GM23338 (cell line): Measurements from ENCODE around the gene DLX2. TPM values are rescaled to one million over a fixed set of nuclear protein-coding genes. Genes with fewer than 3 reads are reported as not detected.

Experiments used
- ATAC-seq: fragments of 200-7000 bp; cut with Tn5 transposase; 3 replicates; pipeline ENCODE4 v1.9.1; 2020
- DNase-seq: peaks from one replicate; pipeline ENCODE4 v3.0.0-alpha.2; 2015; ENCODE audit warnings: low spot score
- H2AFZ ChIP-seq: fragments of 200-600 bp; sonication (generic); 2 replicates; pipeline ENCODE4 v1.8.0; 2016; ENCODE audit warnings: antibody characterized with exemption, mild to moderate bottlenecking, moderate library complexity
- H3F3A ChIP-seq: fragments of 200-600 bp; sonication (generic); replicated peaks from 2 replicates; pipeline ENCODE4 v1.8.0; 2017; ENCODE audit warnings: antibody characterized with exemption, mixed run types, low read depth
- H3K27ac ChIP-seq: fragments of 200-600 bp; sonication (generic); 2 replicates; pipeline ENCODE4 v1.6.1; 2016; ENCODE audit warnings: low read depth
- H3K27me3 ChIP-seq: fragments of 200-600 bp; sonication (generic); 2 replicates; pipeline ENCODE4 v1.8.0; 2016; ENCODE audit warnings: mild to moderate bottlenecking, mixed run types, moderate library complexity; ENCODE audit not compliant: insufficient read depth
- H3K36me3 ChIP-seq: fragments of 200-600 bp; sonication (generic); 2 replicates; pipeline ENCODE4 v1.8.0; 2016; ENCODE audit warnings: mild to moderate bottlenecking; ENCODE audit not compliant: insufficient read depth
- H3K4me1 ChIP-seq: fragments of 200-600 bp; sonication (generic); 2 replicates; pipeline ENCODE4 v1.8.0; 2016; ENCODE audit warnings: mild to moderate bottlenecking, moderate library complexity; ENCODE audit not compliant: insufficient read depth
- H3K4me2 ChIP-seq: fragments of 200-600 bp; sonication (generic); 2 replicates; pipeline ENCODE4 v1.7.1; 2017; ENCODE audit warnings: mixed run types
- H3K4me3 ChIP-seq: fragments of 200-600 bp; sonication (generic); 2 replicates; pipeline ENCODE4 v1.6.1; 2016; ENCODE audit warnings: mixed run types
- H3K79me2 ChIP-seq: fragments of 200-600 bp; sonication (generic); replicated peaks from 2 replicates; pipeline ENCODE4 v1.8.0; 2017; ENCODE audit warnings: mild to moderate bottlenecking; ENCODE audit not compliant: insufficient read depth
- H3K9me2 ChIP-seq: fragments of 200-600 bp; sonication (generic); 2 replicates; pipeline ENCODE4 v1.8.0; 2017; ENCODE audit not compliant: insufficient read depth
- H4K20me1 ChIP-seq: fragments of 200-600 bp; sonication (generic); replicated peaks from 2 replicates; pipeline ENCODE4 v1.8.0; 2017; ENCODE audit warnings: mild to moderate bottlenecking; ENCODE audit not compliant: insufficient read depth
- H3K27ac Mint-ChIP-seq: 2 replicates; pipeline ENCODE4 v1.8.0; 2020; ENCODE audit warnings: inconsistent platforms, mild to moderate bottlenecking, moderate library complexity, mixed read lengths
- H3K27me3 Mint-ChIP-seq: 3 replicates; pipeline ENCODE4 v1.8.0; 2022; ENCODE audit warnings: low read depth, mild to moderate bottlenecking, moderate library complexity, mixed read lengths, inconsistent platforms; ENCODE audit not compliant: insufficient read depth, poor library complexity
- H3K36me3 Mint-ChIP-seq: 3 replicates; pipeline ENCODE4 v1.8.0; 2021; ENCODE audit warnings: low read depth, mild to moderate bottlenecking, inconsistent platforms, moderate library complexity, mixed read lengths
- H3K4me1 Mint-ChIP-seq: 3 replicates; pipeline ENCODE4 v1.8.0; 2020; ENCODE audit warnings: mild to moderate bottlenecking, inconsistent platforms, mixed read lengths
- H3K4me3 Mint-ChIP-seq: 3 replicates; pipeline ENCODE4 v1.8.0; 2021; ENCODE audit warnings: moderate library complexity, mild to moderate bottlenecking, inconsistent platforms, mixed read lengths
- H3K9me3 Mint-ChIP-seq: 3 replicates; pipeline ENCODE4 v1.8.0; 2020; ENCODE audit warnings: moderate library complexity, mild to moderate bottlenecking, inconsistent platforms, mixed read lengths
- EZH2 ChIP-seq: fragments of 200-600 bp; sonication (generic); IDR thresholded peaks from one replicate; pipeline ENCODE4 v1.8.0; 2017; ENCODE audit warnings: antibody characterized with exemption, mild to moderate bottlenecking, low read depth; ENCODE audit not compliant: unreplicated experiment
- EZH2phosphoT487 ChIP-seq: fragments of 200-600 bp; sonication (generic); IDR thresholded peaks from one replicate; pipeline ENCODE4 v1.8.1; 2018; ENCODE audit warnings: antibody characterized with exemption; ENCODE audit not compliant: unreplicated experiment
- polyA plus RNA-seq: library from polyadenylated mRNA; unstranded; fragments of >200 nt; fragmentation: Nextera tagmentation; extraction: Ambion mirVana; gene quantifications from 2 replicates; pipeline ENCODE4 v1.2.1, GENCODE V29; 2016
- total RNA-seq: library from RNA; depleted of rRNA; stranded (reverse); fragments of >200 nt; shearing (Covaris generic); gene quantifications from 2 replicates; pipeline ENCODE4 v1.2.3, GENCODE V29; 2014
- TF ChIP-seq, protein P1 (sequence below): IDR thresholded peaks from one replicate; pipeline ENCODE4 v1.6.1; 2018; ENCODE audit warnings: antibody characterized with exemption; ENCODE audit not compliant: unreplicated experiment
- TF ChIP-seq, protein P2 (sequence below): fragments of 250-450 bp; sonication (Bioruptor Pico); IDR thresholded peaks from 2 replicates; pipeline ENCODE4 v1.5.0; 2020; ENCODE audit warnings: mild to moderate bottlenecking, moderate library complexity
- TF ChIP-seq, protein P3 (sequence below), 2 experiments: fragments of 200-600 bp in 1 of 2; sonication (generic) in 1 of 2; conservative IDR thresholded peaks; 2 replicates each; pipeline versions ENCODE4 v1.5.1 to v1.6.1; 2016 to 2017; ENCODE audit warnings: antibody characterized with exemption in 2 of 2, low read depth in 2 of 2, mild to moderate bottlenecking in 2 of 2, moderate library complexity in 1 of 2

DLX2 gene
- total and polyA plus RNA-seq, 2 experiments from 2014 or later: 0.08 to 0.24 TPM

DNA sequence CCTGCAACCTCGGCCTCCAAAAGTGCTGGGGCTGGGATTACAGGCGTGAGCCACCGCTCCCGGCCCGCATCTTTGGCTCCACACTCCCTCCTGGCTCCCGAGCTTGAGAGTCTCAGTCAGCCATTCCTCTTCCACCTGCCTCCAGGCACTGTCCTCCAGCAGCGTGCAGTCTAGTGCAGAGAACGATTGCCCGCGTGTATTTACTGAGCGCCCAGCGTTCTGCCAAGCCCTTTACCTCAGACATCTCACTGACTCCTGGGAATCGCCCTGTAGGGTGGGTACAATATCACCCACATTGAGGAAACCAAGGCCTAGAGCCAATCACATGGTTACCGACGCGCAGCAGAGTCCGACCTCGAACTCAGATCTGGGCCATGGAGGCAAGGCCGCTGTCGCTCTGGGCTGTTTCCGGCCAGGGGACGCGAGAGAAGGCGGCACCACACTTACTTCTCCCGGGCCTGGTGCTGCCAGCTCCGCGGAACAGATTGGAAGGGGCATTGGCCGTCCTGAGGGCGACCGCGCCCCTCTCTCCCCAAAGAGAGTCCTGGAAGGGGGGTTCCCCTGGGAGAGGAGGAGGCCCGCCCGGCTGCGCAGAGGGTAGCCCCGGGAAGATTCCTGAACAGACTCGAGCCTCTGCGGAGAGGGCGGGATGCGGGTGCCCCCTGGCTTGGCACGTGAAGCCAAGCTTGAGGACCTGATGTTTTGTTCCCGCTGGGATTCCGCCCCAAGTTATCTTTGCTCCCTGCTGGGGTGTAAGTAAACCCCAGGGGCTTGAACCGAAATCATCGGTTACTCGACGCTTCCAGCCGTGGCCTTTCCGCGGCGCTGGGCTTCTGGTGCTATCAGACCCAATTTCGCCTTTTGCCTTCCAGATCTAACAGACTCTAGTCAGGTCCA is 5.2 kb upstream of the DLX2 start (continued):
- TF ChIP-seq, protein P1, sequence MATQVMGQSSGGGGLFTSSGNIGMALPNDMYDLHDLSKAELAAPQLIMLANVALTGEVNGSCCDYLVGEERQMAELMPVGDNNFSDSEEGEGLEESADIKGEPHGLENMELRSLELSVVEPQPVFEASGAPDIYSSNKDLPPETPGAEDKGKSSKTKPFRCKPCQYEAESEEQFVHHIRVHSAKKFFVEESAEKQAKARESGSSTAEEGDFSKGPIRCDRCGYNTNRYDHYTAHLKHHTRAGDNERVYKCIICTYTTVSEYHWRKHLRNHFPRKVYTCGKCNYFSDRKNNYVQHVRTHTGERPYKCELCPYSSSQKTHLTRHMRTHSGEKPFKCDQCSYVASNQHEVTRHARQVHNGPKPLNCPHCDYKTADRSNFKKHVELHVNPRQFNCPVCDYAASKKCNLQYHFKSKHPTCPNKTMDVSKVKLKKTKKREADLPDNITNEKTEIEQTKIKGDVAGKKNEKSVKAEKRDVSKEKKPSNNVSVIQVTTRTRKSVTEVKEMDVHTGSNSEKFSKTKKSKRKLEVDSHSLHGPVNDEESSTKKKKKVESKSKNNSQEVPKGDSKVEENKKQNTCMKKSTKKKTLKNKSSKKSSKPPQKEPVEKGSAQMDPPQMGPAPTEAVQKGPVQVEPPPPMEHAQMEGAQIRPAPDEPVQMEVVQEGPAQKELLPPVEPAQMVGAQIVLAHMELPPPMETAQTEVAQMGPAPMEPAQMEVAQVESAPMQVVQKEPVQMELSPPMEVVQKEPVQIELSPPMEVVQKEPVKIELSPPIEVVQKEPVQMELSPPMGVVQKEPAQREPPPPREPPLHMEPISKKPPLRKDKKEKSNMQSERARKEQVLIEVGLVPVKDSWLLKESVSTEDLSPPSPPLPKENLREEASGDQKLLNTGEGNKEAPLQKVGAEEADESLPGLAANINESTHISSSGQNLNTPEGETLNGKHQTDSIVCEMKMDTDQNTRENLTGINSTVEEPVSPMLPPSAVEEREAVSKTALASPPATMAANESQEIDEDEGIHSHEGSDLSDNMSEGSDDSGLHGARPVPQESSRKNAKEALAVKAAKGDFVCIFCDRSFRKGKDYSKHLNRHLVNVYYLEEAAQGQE: no peak
- peak; percentile 74 for TF ChIP-seq EZH2

DNA sequence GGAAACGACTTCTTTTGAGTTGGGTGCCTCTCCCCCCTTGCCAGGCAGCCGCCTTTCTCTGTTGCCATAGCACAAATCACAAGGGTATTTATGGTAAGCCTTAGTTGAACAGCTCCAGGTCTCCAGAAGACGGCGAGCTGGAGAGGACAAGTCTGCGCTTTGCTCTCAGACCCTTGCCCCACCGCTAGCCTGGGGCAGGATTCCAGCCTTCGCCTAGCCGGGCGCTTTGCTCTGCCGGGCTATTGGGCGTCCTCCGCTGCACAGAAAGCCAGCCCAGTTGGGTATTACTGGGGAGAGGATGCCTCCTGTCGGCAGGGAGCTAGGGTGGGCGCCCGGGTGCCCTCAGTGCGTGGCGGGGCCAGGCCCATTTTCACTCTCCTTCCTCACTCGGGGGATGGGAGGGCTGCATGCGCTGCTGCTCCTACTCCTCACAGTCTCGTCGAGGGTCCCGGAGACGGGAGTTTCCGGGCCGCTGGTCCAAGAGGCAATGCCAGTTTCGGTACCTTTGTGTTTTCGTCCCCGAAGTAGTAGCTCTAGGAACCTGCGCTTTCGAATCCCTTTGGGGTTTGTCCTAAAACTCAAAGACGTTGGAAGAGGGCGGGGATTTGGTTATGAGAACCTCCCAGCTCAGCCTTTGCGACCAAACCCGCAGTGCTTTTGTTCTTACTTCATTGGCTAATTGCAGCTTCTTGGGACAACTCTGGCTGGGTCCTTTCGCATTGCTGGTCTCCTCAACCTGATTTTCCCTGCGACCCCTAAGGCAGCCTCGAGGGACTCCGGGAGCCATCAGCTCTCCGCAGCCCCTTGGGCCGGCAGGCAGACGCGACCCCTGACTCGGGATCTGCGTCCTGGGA is 3.6 kb upstream of the DLX2 start:
- Histone ChIP-seq H3F3A (peaks cover 43% of the 10 kb centered on the region; the same call in 1 of the 2 replicates), H3K27me3 (peaks cover 98% of the 10 kb centered on the region), H4K20me1 (peaks cover 16% of the 10 kb centered on the region; the same call in 1 of the 2 replicates), H3K4me1 (peaks cover 31% of the 10 kb centered on the region), H3K79me2 (no peaks in the 10 kb centered on the region), H3K4me3 (peak overlapping the region; percentile 52), H3K9me2 (no peaks in the 10 kb centered on the region), H3K36me3 (no peaks in the 10 kb centered on the region), H3K27ac (no peak overlapping the region), H3K4me2 (peak overlapping the region; percentile 80), H2AFZ (peak overlapping the region; percentile 92)
- ATAC-seq (peak; percentile 13), DNase-seq (peak; percentile 79)
- TF ChIP-seq EZH2: peak; percentile 73
- TF ChIP-seq, protein P2, sequence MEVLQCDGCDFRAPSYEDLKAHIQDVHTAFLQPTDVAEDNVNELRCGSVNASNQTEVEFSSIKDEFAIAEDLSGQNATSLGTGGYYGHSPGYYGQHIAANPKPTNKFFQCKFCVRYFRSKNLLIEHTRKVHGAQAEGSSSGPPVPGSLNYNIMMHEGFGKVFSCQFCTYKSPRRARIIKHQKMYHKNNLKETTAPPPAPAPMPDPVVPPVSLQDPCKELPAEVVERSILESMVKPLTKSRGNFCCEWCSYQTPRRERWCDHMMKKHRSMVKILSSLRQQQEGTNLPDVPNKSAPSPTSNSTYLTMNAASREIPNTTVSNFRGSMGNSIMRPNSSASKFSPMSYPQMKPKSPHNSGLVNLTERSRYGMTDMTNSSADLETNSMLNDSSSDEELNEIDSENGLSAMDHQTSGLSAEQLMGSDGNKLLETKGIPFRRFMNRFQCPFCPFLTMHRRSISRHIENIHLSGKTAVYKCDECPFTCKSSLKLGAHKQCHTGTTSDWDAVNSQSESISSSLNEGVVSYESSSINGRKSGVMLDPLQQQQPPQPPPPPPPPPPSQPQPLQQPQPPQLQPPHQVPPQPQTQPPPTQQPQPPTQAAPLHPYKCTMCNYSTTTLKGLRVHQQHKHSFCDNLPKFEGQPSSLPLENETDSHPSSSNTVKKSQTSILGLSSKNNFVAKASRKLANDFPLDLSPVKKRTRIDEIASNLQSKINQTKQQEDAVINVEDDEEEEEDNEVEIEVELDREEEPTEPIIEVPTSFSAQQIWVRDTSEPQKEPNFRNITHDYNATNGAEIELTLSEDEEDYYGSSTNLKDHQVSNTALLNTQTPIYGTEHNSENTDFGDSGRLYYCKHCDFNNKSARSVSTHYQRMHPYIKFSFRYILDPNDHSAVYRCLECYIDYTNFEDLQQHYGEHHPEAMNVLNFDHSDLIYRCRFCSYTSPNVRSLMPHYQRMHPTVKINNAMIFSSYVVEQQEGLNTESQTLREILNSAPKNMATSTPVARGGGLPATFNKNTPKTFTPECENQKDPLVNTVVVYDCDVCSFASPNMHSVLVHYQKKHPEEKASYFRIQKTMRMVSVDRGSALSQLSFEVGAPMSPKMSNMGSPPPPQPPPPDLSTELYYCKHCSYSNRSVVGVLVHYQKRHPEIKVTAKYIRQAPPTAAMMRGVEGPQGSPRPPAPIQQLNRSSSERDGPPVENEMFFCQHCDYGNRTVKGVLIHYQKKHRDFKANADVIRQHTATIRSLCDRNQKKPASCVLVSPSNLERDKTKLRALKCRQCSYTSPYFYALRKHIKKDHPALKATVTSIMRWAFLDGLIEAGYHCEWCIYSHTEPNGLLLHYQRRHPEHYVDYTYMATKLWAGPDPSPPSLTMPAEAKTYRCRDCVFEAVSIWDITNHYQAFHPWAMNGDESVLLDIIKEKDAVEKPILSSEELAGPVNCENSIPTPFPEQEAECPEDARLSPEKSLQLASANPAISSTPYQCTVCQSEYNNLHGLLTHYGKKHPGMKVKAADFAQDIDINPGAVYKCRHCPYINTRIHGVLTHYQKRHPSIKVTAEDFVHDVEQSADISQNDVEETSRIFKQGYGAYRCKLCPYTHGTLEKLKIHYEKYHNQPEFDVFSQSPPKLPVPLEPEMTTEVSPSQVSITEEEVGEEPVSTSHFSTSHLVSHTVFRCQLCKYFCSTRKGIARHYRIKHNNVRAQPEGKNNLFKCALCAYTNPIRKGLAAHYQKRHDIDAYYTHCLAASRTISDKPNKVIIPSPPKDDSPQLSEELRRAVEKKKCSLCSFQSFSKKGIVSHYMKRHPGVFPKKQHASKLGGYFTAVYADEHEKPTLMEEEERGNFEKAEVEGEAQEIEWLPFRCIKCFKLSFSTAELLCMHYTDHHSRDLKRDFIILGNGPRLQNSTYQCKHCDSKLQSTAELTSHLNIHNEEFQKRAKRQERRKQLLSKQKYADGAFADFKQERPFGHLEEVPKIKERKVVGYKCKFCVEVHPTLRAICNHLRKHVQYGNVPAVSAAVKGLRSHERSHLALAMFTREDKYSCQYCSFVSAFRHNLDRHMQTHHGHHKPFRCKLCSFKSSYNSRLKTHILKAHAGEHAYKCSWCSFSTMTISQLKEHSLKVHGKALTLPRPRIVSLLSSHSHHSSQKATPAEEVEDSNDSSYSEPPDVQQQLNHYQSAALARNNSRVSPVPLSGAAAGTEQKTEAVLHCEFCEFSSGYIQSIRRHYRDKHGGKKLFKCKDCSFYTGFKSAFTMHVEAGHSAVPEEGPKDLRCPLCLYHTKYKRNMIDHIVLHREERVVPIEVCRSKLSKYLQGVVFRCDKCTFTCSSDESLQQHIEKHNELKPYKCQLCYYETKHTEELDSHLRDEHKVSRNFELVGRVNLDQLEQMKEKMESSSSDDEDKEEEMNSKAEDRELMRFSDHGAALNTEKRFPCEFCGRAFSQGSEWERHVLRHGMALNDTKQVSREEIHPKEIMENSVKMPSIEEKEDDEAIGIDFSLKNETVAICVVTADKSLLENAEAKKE: no peak
- TF ChIP-seq, protein P3, sequence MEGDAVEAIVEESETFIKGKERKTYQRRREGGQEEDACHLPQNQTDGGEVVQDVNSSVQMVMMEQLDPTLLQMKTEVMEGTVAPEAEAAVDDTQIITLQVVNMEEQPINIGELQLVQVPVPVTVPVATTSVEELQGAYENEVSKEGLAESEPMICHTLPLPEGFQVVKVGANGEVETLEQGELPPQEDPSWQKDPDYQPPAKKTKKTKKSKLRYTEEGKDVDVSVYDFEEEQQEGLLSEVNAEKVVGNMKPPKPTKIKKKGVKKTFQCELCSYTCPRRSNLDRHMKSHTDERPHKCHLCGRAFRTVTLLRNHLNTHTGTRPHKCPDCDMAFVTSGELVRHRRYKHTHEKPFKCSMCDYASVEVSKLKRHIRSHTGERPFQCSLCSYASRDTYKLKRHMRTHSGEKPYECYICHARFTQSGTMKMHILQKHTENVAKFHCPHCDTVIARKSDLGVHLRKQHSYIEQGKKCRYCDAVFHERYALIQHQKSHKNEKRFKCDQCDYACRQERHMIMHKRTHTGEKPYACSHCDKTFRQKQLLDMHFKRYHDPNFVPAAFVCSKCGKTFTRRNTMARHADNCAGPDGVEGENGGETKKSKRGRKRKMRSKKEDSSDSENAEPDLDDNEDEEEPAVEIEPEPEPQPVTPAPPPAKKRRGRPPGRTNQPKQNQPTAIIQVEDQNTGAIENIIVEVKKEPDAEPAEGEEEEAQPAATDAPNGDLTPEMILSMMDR (conservative IDR thresholded peaks at IDR 0.05; ENCODE audit: low read depth in 2 of 2): peak; percentile 55 to 73
- peak; percentile 51 for TF ChIP-seq EZH2phosphoT487
- H3K4me3 Mint-ChIP-seq: peak overlapping the region; percentile 65
- H3K9me3 Mint-ChIP-seq: peaks cover 3% of the 10 kb centered on the region; the same call in 1 of the 3 replicates
- peaks cover 3% of the 10 kb centered on the region; the same call in 1 of the 3 replicates for H3K36me3 Mint-ChIP-seq
- H3K27me3 Mint-ChIP-seq: peaks cover 92% of the 10 kb centered on the region
- peaks cover 44% of the 10 kb centered on the region for H3K4me1 Mint-ChIP-seq
- H3K27ac Mint-ChIP-seq: no peak overlapping the region
